HEK293T (cell line): ENCODE results near the gene ZNF91.

Experiments used
- BHLHE40 ChIP-seq: fragments of 450-650 bp; IDR thresholded peaks from 2 replicates; pipeline ENCODE4 v1.6.1; 2016; ENCODE audit warnings: mild to moderate bottlenecking, moderate library complexity, borderline replicate concordance
- CTBP1 ChIP-seq: fragments of 450-650 bp; IDR thresholded peaks from 2 replicates; pipeline ENCODE4 v1.6.1; 2016; ENCODE audit warnings: borderline replicate concordance
- ELF4 ChIP-seq: fragments of 450-650 bp; IDR thresholded peaks from 2 replicates; pipeline ENCODE4 v1.6.1; 2017; ENCODE audit warnings: antibody characterized with exemption
- FOXK2 ChIP-seq: fragments of 450-650 bp; IDR thresholded peaks from 2 replicates; pipeline ENCODE4 v1.6.1; 2016; ENCODE audit warnings: mild to moderate bottlenecking
- FOXM1 ChIP-seq: fragments of 450-650 bp; IDR thresholded peaks from 2 replicates; pipeline ENCODE4 v1.6.1; 2017; ENCODE audit warnings: mild to moderate bottlenecking, borderline replicate concordance
- HDGF ChIP-seq: fragments of 450-650 bp; IDR thresholded peaks from 2 replicates; pipeline ENCODE4 v1.6.1; 2017; ENCODE audit warnings: antibody characterized with exemption, borderline replicate concordance
- LEF1 ChIP-seq: fragments of 450-650 bp; IDR thresholded peaks from 2 replicates; pipeline ENCODE4 v1.6.1; 2017; ENCODE audit warnings: mild to moderate bottlenecking, borderline replicate concordance
- PKNOX1 ChIP-seq: fragments of 450-650 bp; IDR thresholded peaks from 2 replicates; pipeline ENCODE4 v1.6.1; 2016
- SP1 ChIP-seq: fragments of 450-650 bp; IDR thresholded peaks from 2 replicates; pipeline ENCODE4 v1.6.1; 2017
- SUZ12 ChIP-seq: fragments of 450-650 bp; IDR thresholded peaks from 2 replicates; pipeline ENCODE4 v1.6.1; 2016; ENCODE audit warnings: mild to moderate bottlenecking
- TARDBP ChIP-seq: fragments of 450-650 bp; IDR thresholded peaks from 2 replicates; pipeline ENCODE4 v1.6.1; 2016
- ZNF384 ChIP-seq: fragments of 450-650 bp; IDR thresholded peaks from 2 replicates; pipeline ENCODE4 v1.6.1; 2016

- no peak for TF ChIP-seq FOXM1
- TF ChIP-seq FOXK2, result no peak
- TF ChIP-seq BHLHE40, result no peak
- TF ChIP-seq ELF4, result no peak
- no peak for TF ChIP-seq SUZ12
- TF ChIP-seq CTBP1, result no peak
- no peak for TF ChIP-seq SP1
- TF ChIP-seq ZNF384, result no peak
- no peak for TF ChIP-seq TARDBP
- no peak for TF ChIP-seq PKNOX1
- no peak for TF ChIP-seq LEF1
- no peak for TF ChIP-seq HDGF
Observed at GRCh38 chr19:23384858-23385257, 10.4 kb downstream of the ZNF91 start.
